GM23338 (cell line): ENCODE measurements around the gene TNS1.

Experiments
- CREB1 ChIP-seq: fragments of 250-450 bp; sonication (Bioruptor Pico); IDR thresholded peaks from 2 replicates; pipeline ENCODE4 v1.5.0; 2020; ENCODE audit warnings: low read depth, mild to moderate bottlenecking, moderate library complexity
- EZH2 ChIP-seq: fragments of 200-600 bp; sonication (generic); IDR thresholded peaks from one replicate; pipeline ENCODE4 v1.8.0; 2017; ENCODE audit warnings: antibody characterized with exemption, mild to moderate bottlenecking, low read depth; ENCODE audit not compliant: unreplicated experiment
- EZH2phosphoT487 ChIP-seq: fragments of 200-600 bp; sonication (generic); IDR thresholded peaks from one replicate; pipeline ENCODE4 v1.8.1; 2018; ENCODE audit warnings: antibody characterized with exemption; ENCODE audit not compliant: unreplicated experiment
- JUNB ChIP-seq: IDR thresholded peaks from one replicate; pipeline ENCODE4 v1.6.1; 2016; ENCODE audit warnings: antibody characterized with exemption; ENCODE audit not compliant: unreplicated experiment
- NANOG ChIP-seq: IDR thresholded peaks from 2 replicates; pipeline ENCODE4 v1.6.1; 2016; ENCODE audit warnings: antibody characterized with exemption, borderline replicate concordance
- POLR2AphosphoS5 ChIP-seq: IDR thresholded peaks from 2 replicates; pipeline ENCODE4 v1.6.1; 2016; ENCODE audit warnings: antibody characterized with exemption, low read depth
- ZNF114 ChIP-seq: fragments of 250-450 bp; sonication (Bioruptor Pico); IDR thresholded peaks from 2 replicates; pipeline ENCODE4 v1.5.0; 2020; ENCODE audit warnings: mild to moderate bottlenecking, moderate library complexity
- TF ChIP-seq, protein P1 (sequence below), 2 experiments: fragments of 200-600 bp in 1 of 2; sonication (generic) in 1 of 2; conservative IDR thresholded peaks; 2 replicates each; pipeline versions ENCODE4 v1.5.1 to v1.6.1; 2016 to 2017; ENCODE audit warnings: antibody characterized with exemption in 2 of 2, low read depth in 2 of 2, mild to moderate bottlenecking in 2 of 2, moderate library complexity in 1 of 2
- TF ChIP-seq, protein P2 (sequence below): IDR thresholded peaks from one replicate; pipeline ENCODE4 v1.6.1; 2018; ENCODE audit warnings: antibody characterized with exemption; ENCODE audit not compliant: unreplicated experiment

DNA sequence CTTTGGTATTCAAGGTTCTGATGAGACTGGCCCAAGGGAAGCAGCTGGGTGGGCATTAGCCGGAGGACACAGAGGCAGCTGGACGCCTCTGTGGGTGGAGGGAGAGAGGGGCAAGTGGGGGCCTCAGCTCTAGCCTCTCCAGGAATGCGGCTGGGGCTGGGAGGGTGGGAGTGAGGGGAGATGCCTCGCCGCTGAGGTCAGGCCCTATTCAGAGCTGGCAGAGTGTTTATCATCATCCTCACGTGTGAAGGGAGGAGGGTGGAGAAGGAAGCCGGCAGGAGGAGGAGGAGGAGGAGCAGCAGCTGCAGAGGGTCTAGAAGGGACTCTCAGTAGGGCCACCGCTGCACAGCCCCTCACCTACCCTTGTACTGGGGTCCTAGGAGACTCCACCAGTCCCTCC lies 43.1 kb downstream of the TNS1 start:
- TF ChIP-seq, protein P1, sequence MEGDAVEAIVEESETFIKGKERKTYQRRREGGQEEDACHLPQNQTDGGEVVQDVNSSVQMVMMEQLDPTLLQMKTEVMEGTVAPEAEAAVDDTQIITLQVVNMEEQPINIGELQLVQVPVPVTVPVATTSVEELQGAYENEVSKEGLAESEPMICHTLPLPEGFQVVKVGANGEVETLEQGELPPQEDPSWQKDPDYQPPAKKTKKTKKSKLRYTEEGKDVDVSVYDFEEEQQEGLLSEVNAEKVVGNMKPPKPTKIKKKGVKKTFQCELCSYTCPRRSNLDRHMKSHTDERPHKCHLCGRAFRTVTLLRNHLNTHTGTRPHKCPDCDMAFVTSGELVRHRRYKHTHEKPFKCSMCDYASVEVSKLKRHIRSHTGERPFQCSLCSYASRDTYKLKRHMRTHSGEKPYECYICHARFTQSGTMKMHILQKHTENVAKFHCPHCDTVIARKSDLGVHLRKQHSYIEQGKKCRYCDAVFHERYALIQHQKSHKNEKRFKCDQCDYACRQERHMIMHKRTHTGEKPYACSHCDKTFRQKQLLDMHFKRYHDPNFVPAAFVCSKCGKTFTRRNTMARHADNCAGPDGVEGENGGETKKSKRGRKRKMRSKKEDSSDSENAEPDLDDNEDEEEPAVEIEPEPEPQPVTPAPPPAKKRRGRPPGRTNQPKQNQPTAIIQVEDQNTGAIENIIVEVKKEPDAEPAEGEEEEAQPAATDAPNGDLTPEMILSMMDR (conservative IDR thresholded peaks at IDR 0.05; ENCODE audit: low read depth in 2 of 2): no peak
- no peak for TF ChIP-seq NANOG
- TF ChIP-seq EZH2: no peak
- no peak for TF ChIP-seq ZNF114 (CRISPR knock-in tag)
- TF ChIP-seq EZH2phosphoT487: no peak
- TF ChIP-seq, protein P2, sequence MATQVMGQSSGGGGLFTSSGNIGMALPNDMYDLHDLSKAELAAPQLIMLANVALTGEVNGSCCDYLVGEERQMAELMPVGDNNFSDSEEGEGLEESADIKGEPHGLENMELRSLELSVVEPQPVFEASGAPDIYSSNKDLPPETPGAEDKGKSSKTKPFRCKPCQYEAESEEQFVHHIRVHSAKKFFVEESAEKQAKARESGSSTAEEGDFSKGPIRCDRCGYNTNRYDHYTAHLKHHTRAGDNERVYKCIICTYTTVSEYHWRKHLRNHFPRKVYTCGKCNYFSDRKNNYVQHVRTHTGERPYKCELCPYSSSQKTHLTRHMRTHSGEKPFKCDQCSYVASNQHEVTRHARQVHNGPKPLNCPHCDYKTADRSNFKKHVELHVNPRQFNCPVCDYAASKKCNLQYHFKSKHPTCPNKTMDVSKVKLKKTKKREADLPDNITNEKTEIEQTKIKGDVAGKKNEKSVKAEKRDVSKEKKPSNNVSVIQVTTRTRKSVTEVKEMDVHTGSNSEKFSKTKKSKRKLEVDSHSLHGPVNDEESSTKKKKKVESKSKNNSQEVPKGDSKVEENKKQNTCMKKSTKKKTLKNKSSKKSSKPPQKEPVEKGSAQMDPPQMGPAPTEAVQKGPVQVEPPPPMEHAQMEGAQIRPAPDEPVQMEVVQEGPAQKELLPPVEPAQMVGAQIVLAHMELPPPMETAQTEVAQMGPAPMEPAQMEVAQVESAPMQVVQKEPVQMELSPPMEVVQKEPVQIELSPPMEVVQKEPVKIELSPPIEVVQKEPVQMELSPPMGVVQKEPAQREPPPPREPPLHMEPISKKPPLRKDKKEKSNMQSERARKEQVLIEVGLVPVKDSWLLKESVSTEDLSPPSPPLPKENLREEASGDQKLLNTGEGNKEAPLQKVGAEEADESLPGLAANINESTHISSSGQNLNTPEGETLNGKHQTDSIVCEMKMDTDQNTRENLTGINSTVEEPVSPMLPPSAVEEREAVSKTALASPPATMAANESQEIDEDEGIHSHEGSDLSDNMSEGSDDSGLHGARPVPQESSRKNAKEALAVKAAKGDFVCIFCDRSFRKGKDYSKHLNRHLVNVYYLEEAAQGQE: no peak
- no peak for TF ChIP-seq POLR2AphosphoS5
- TF ChIP-seq JUNB: no peak
- TF ChIP-seq CREB1 (CRISPR knock-in tag): no peak
